T1000 (cell line): ENCODE measurements around the gene BBS1.
"Not testable (repeated sequence)": the region's sequence is repeated elsewhere in the genome, so short reads cannot be mapped to it uniquely, and the experiment has no call there.

Source experiments
- DNase-seq: peaks from one replicate; lab custom pipeline; 2025; ENCODE audit warnings: mixed read lengths; lab: John Stamatoyannopoulos, UW

BBS1 gene

DNA sequence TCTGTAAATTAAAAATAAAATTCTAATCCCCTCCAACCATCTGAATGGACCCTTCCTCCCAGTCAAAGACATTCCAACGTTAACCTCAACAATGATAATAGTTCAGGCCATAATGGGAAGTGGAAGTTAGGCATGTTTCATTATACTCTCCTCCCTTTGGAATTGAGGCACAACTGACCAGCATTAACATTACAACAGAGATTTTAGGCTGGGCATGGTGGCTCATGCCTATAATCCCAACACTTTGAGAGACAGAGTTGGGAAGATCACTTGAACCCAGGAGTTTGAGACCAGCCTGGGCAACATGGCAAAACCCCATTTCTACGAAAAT, 60.4 kb downstream of the BBS1 start:
- DNase-seq, result no peak

GRCh38 chr11:66579017-66579606, 68.7 kb downstream of the BBS1 start:
- peak; percentile 25 for DNase-seq

GRCh38 chr11:66580803-66581202, 70.4 kb downstream of the BBS1 start:
- DNase-seq, result no peak

DNA sequence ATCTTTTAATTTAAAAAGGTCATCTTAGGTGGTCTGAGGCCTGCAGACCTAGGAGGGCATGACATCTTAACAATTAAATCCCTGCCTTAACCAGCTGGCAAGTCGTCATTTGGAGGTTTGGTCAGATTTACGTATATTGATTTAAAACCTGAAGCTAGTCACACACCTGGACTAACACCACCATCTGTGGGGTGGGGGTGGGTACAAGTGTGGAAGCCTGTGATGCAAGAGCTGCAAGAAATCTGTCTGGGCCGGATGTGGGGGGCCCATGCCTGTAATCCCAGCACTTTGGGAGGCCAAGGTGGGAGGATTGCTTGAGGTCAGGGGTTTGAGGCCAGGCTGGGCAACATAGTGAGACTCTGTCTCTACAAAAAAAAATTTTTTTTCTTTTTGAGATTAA, 70.8 kb downstream of the BBS1 start:
- DNase-seq, result no peak

DNA sequence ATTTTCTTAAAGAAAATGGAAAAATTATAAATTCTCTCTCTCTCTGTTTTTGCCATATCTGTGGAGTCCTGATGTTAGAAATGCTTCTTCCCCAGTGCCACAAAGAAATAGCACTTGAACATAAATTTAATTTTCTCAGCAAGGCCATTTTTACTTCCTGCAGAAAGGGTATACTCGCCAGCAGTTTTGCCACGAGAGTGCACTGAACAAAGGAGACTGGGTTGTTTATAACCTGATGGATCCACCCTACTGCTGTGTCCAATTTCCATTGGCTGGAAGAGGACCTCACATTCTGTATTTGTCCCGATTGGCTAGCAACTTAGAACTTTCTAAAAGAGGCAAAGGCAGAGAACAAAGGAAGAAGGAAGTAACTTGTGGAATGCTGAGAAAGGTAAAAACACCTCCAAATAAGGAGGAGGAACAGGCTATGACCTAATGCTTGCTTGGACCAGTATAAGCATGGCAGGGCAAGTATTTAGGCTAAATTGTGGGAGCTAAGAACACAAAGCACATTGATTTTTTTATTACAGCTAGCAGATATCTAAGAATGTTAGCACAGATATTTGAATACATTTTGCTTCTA, 72.2 kb downstream of the BBS1 start:
- not testable (repeated sequence) for DNase-seq
